Esophagus squamous epithelium (tissue), 4 donors: ENCODE results near the gene ISM2.

Experiments
- POLR2A ChIP-seq, 4 donors: fragments of 450-650 bp; IDR thresholded peaks; one replicate each; pipeline ENCODE4 v1.6.1; 2017; ENCODE audit warnings: antibody characterized with exemption in 4 of 4, mild to moderate bottlenecking in 4 of 4, moderate library complexity in 3 of 4
- TF ChIP-seq, protein P1 (sequence below), 6 experiments: fragments of 450-650 bp in 4 of 6; fragments of 200-600 bp in 2 of 6; sonication (generic) in 2 of 6; IDR thresholded peaks; one replicate each; pipeline ENCODE4 v1.5.1; 2016 to 2019; ENCODE audit warnings: antibody characterized with exemption in 6 of 6, mild to moderate bottlenecking in 4 of 6, moderate library complexity in 4 of 6

- TF ChIP-seq, protein P1, sequence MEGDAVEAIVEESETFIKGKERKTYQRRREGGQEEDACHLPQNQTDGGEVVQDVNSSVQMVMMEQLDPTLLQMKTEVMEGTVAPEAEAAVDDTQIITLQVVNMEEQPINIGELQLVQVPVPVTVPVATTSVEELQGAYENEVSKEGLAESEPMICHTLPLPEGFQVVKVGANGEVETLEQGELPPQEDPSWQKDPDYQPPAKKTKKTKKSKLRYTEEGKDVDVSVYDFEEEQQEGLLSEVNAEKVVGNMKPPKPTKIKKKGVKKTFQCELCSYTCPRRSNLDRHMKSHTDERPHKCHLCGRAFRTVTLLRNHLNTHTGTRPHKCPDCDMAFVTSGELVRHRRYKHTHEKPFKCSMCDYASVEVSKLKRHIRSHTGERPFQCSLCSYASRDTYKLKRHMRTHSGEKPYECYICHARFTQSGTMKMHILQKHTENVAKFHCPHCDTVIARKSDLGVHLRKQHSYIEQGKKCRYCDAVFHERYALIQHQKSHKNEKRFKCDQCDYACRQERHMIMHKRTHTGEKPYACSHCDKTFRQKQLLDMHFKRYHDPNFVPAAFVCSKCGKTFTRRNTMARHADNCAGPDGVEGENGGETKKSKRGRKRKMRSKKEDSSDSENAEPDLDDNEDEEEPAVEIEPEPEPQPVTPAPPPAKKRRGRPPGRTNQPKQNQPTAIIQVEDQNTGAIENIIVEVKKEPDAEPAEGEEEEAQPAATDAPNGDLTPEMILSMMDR (IDR thresholded peaks at IDR 0.05) = no peak
- TF ChIP-seq POLR2A (IDR thresholded peaks at IDR 0.05) = no peak
Measured at GRCh38 chr14:77508249-77508648, 9.6 kb upstream of the ISM2 start.
